AG10803 (cell line): ENCODE results near the gene CARD18.

ENCODE experiments used
- DNase-seq: peaks from one replicate; pipeline ENCODE4 v3.0.0; 2010; ENCODE audit warnings: low read depth
- H3K4me3 ChIP-seq: 2 replicates; pipeline ENCODE4 v1.5.1; 2011; ENCODE audit warnings: mild to moderate bottlenecking, low read length, control low read depth
- CTCF ChIP-seq: conservative IDR thresholded peaks from 2 replicates; pipeline ENCODE4 v1.5.1; 2011; ENCODE audit warnings: mild to moderate bottlenecking, low read length, control low read depth, inconsistent platforms

Gene CARD18

DNA sequence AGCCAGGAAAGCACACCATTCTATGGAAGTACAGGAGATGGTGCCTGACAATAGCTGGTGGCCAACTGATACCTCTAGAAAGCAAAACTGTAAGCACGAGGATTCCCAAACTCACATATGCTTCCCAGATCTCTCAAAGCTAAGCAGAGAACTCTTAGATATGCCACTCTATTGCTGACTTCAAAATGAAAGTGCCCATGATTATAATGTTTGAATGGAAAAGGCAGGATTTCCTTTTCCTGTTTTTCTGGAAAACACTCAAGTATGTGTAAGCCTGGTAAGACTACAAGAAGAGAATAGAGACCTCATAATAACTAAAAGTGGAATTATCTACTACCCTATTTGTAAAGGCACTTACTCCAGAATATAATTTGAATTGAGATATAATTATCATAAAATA, 2.6 kb upstream of the CARD18 start:
- DNase-seq: no peak
- TF ChIP-seq CTCF: no peak

DNA sequence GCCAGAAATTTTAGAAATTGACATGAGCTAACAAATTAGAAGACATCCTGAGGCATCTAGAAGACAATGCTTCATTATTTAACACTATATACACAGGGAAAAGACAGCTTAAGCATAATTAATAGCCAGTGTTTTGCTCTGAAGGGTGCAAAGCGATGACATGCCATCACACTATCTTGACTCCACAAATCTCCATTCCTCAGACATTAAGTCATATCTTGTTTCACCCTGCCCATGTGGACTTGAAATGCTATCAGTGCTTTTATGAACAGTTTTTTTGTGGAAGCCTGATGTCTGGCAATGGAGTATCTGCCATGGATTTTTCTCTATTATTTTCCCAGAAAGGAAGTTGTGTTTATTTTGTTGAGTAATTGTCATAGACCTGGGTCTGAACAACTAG, 2.3 kb downstream of the CARD18 start:
- no peak overlapping the region for H3K4me3 ChIP-seq
- DNase-seq: no peak
- TF ChIP-seq CTCF: no peak

More for the DNA sequence above, 2.6 kb upstream of the CARD18 start:
- no peak overlapping the region for H3K4me3 ChIP-seq

DNA sequence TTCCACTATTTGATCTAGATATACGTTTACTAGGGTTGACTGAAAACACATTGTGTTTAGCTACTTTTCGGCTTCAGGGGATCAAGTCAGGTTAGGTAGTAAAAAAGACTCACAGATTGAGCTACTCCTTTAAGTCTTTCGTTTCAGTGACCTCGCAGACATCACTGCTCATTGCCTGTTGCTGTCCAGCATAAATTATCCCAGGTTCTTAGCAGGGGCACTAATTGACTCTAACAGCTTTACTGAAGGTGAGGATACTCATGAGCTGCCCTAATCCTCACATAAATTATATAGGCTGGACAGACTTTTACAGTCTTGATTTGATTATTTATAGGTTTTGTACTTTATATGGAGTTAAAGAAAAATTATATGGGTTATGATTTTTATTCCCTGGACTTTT, 3.7 kb downstream of the CARD18 start:
- TF ChIP-seq CTCF: no peak
- H3K4me3 ChIP-seq: no peak overlapping the region
- no peak for DNase-seq

DNA sequence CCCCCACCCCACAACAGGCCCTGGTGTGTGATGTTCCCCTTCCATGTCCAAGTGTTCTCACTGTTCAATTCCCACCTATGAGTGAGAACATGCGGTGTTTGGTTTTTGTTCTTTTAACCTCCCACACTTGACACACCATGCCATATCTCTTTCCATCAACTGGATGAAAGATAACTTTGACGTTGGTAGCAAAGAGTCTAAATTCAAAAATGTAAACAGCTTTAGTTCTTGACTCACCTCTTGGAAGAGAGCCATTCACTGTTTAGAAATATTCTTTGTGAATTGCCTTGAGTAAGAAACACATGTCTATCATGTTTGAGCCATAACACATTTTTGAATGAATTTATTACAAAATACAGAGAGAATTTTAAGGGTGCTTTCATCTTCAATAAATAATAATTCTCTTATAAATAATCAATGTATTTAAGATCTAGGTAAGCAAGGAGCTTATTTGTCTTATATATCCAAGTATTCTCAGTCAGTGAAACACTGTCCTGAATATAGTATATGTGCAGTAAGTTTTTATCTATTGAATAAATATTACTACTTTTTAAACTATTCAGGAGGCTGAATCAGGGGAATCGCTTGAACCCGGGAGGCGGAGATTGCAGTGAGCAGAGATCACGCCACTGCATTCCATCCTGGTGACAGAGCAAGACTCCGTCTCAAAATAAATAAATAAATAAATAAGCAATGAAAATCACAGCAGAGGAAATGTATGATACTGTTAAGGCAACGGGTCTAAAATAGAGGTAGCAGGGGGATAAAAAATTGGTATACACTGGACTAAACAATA, 6.7 kb downstream of the CARD18 start:
- TF ChIP-seq CTCF: no peak
- peak; percentile 50 for DNase-seq
- no peak overlapping the region for H3K4me3 ChIP-seq

DNA sequence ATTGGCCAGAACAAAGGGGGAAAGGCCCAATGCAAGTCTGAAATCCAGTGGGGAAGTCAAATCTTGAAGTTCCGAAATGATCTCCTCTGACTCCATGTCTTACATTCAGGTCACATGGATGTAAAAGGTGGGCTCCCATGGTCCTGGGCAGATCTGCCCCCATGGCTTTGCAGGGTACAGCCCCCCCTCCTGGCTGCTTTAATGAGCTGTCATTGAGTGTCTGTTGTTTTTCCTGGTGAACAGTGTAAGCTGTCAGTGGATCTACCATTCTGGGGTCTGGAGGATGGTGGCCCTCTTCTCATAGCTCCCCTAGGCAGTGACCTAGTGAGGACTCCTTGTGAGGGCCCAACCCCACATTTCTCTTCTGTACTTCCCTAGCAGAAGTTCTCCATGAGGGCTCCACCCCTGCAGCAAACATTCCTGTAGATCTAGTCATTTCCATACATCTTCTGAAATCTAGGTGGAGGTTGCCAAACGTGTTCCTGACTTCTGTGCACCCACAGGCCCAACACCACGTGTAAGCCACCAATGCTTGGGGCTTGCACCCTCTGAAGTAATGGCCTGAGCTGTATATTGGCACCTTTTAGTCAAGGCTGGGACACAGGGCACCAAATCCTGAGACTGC, 9.3 kb downstream of the CARD18 start:
- no peak overlapping the region for H3K4me3 ChIP-seq
- DNase-seq: no peak
- no peak for TF ChIP-seq CTCF

- no peak for TF ChIP-seq CTCF
- DNase-seq: no peak
- no peak overlapping the region for H3K4me3 ChIP-seq
These were observed 14.8 kb downstream of the CARD18 start for GRCh38 chr11:105124756-105125155.
